HG03196 (cell line): Measurements from ENCODE around the gene BEND5.

Experiments used
- ATAC-seq: cut with Tn5 transposase; IDR thresholded peaks from one replicate; pipeline ENCODE4 v1.9.1; 2021; ENCODE audit not compliant: unreplicated experiment

Gene BEND5

DNA sequence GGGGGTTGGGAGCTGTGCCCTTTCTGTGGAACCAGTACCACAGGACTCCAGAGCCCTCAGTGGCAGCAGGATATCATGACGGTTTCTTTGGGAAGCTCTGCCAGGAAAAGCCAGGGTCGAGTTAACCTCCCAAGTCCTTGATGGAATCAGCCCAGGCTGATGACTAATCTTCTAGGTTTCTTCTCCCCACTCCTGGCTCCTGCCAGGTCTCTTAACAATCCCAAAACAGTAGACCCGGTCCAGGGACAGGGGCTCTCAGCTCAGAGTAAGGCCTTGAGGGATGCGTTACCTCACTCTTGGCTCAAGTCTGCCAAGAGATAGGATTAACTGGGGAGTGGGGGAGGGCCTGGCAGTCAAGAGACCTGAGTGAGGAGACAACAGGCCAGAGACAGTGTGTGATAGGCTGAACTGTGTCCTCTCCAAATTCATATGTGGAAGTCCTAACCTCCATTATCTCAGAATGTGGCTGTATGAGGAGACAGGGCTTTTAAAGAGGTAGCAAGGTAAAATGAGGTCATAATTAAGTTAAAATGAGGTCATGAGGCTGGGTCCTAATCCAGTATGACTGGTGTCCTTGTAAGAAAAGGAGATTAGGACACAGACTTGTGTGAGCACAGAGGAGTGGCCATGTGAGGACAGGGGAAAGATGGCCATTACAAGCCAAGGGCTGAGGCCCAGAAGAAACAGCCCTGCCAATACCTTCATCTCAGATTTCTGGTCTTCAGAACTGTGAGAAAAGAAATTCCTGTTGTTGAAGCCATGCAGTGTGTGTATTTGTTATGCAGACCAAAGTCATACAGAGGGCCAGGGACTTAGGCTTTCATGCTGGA lies 95.0 kb downstream of the BEND5 start:
- ATAC-seq, result no peak

DNA sequence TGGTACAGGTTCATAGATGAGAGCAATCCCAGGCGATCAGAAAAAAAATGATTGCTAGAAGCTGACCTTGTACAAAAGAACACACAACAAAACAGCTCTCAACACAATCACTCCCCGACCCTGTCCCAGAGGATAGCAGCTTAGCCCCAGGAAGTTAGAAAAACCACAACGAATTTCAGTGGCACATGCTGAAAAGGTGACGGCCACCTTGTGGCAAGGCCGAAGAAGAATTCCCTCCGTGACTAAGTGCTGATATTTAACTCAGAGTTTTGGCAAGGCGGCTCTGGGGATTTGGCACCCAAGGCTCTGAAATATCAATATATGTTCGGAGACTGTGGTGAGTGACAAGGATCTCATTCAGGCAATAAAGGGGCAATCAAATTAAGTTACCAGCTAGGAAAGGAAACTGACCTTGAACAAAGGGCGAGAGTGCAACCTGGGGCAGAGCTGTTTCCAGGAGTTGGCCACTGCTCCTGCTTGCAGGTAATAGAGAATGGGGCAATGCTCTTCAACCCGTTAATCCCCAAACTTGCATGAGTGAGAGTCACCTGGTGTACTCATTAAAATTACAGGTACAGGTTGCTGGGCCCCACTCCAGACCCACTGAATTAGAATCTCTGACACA lies 96.2 kb downstream of the BEND5 start:
- ATAC-seq, result no peak

DNA sequence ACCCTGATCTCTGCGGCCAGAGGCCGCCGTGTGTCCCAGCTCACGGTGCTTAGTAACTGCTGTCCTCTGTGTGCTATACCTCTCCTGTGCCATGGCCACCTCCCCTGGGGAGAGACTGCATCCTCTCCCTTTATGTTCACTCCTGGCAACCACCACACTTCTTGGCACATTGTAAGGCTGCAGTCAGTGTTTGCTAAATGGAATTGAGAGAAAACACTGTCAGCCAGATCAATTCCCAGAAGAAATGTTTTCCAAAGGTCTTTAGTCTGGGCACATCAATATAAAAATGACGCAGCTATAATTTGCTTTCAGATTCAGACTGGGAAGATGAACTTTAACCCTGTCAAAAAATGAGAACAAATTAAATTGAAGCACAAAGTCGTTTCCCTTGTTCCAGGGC lies 96.8 kb downstream of the BEND5 start:
- ATAC-seq, result no peak

DNA sequence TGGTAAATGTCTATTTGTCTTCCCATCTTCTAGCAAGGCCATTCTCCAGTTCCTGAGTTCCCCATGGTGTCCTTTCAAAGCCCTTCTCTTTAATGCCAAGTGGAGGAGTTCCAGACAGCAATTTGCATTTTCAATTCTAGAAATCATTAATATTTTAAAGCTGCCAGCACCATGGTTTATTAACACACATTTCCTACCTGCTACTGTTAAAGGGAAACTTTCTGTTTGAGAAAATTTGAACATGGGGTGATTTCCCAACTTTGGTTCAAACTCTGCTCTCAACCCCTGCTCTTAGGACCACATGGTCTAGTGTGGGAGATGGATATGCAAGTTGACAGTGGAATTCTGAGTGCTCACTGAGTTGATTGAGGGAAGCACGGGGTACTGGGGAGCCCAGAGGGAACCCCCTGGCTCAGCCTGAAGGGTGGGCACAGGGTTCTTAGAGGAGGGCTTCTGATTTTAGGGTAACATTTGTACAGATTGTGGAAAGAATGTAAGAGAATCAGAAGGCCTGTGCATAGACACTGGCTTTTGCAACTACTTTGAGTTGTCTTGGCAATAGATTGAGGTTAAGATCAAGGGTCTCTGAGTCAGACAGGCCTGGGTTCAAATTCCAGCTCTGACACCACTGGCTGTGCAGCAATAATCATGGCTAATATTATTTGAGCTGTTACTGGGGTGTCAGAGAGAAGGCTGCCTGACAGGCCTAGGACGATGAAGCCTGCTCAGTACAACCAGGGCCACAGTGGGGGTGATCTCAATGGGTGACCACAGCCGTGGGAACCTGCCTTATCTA lies 97.8 kb downstream of the BEND5 start:
- ATAC-seq, result peak; percentile 54
